Mononuclear cell (primary cell): ENCODE measurements around the gene THAP7. TPM values are rescaled to one million over a fixed set of nuclear protein-coding genes. Genes with fewer than 3 reads are reported as not detected.
A peak's percentile ranks its signal among the peaks of the same experiment; 100 is the strongest.

Experiments
- H3K27me3 ChIP-seq: 2 replicates; pipeline ENCODE4 v1.6.0; 2011; ENCODE audit warnings: low read length, control low read depth; ENCODE audit not compliant: insufficient read depth
- H3K4me1 ChIP-seq: 2 replicates; pipeline ENCODE4 v1.5.1; 2011; ENCODE audit warnings: mild to moderate bottlenecking, low read length, control low read depth; ENCODE audit not compliant: insufficient read depth
- H3K4me3 ChIP-seq: 2 replicates; pipeline ENCODE4 v1.5.1; 2011; ENCODE audit warnings: mild to moderate bottlenecking, low read length, moderate library complexity
- H3K9me3 ChIP-seq: 2 replicates; pipeline ENCODE4 v1.5.1; 2011; ENCODE audit warnings: low read depth, mild to moderate bottlenecking, control low read depth, low read length
- total RNA-seq: library from RNA; depleted of rRNA; stranded (reverse); fragments of >200 nt; gene quantifications from one replicate; pipeline ENCODE4 v1.2.3, GENCODE V29; 2012

The THAP7 gene
- total RNA-seq, 1 donor, result 58.2 TPM

DNA sequence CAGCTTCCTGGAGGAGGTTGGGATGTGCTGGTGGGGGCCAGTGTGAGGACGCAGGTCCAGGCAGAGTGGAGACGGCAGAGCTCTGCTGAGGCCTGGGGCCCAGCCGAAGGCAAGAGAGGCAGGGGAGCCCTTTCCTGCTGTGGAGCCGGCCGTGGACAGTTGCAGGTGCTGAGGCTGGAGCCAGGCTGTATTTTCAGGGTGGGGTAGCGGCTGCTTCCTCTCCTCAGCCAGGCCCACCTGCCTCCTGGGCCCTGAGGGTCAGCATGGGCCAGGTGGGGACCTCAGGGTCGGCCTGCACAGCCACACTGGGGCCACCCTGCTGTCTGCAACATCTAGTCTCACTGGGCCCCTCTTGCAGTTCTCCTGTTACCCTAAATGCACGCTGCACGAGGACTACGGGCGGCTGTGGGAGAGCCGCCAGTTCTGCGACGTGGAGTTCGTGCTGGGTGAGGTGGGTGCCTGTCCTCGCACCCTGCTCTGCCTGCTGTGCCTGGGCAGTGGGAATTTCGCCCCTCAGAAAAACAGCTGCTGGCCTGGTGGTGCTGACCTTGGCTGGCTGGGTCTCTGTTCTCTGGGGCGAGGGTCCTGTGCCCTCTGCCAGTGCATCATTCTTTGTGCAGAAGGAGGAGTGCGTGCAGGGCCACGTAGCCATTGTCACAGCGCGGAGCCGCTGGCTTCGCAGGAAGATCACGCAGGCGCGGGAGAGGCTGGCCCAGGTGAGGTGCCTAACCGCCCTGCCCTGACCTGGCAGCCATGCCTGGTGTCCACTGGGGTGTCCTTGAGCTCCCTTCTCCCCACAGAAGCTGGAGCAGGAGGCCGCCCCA is 8.4 kb downstream of the THAP7 start:
- no peaks in the 10 kb centered on the region for H3K4me1 ChIP-seq
- no peaks in the 10 kb centered on the region for H3K9me3 ChIP-seq
- no peaks in the 10 kb centered on the region for H3K27me3 ChIP-seq
- no peak overlapping the region for H3K4me3 ChIP-seq

GRCh38 chr22:20992456-20993303 is 9.2 kb downstream of the THAP7 start:
- no peaks in the 10 kb centered on the region for H3K9me3 ChIP-seq
- H3K4me1 ChIP-seq, result no peaks in the 10 kb centered on the region
- no peak overlapping the region for H3K4me3 ChIP-seq
- no peaks in the 10 kb centered on the region for H3K27me3 ChIP-seq

- Histone ChIP-seq H3K4me1 (no peaks in the 10 kb centered on the region), H3K4me3 (no peak overlapping the region), H3K27me3 (no peaks in the 10 kb centered on the region), H3K9me3 (no peaks in the 10 kb centered on the region)
Observed at GRCh38 chr22:20992056-20992442, 9.9 kb downstream of the THAP7 start.

DNA sequence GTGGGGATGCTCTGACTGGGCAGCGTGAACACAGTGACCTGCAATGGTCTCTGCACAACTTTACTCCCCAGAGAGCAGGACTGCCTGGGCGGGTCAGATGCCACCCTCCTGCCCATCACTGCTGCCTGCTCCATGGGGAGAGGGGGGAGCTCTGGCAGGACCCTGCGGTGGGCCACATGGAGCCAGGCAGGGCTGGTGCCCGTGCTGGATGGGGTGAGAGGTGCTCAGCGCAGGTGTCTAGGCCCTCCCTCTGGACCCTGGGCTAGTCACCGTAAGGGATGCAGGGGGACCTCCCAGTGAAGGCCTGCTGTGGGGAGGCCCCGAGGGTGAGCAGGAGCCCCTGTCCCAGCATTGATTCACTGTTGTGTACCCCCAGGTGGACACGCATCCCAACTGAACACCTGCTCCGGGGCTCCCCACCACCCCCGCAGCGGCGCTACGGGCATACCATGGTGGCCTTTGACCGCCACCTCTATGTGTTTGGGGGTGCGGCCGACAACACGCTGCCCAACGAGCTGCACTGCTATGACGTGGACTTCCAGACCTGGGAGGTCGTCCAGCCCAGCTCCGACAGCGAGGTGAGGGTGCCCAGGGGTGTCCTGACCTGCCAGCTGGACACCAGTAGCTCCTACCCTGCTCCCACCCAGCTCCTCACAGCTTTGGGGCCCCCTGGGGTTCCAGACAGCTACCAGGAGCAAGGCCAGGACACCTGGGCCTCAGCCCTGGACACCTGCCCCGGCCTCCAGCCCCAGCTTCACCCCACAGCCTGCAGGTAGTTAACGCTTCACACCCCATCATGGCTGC is 10.5 kb downstream of the THAP7 start:
- H3K4me1 ChIP-seq, result no peaks in the 10 kb centered on the region
- no peaks in the 10 kb centered on the region for H3K9me3 ChIP-seq
- no peaks in the 10 kb centered on the region for H3K27me3 ChIP-seq
- H3K4me3 ChIP-seq, result no peak overlapping the region

GRCh38 chr22:20990184-20991180 is 11.4 kb downstream of the THAP7 start:
- Histone ChIP-seq H3K9me3 (no peaks in the 10 kb centered on the region), H3K27me3 (no peaks in the 10 kb centered on the region), H3K4me3 (no peak overlapping the region), H3K4me1 (no peaks in the 10 kb centered on the region)

DNA sequence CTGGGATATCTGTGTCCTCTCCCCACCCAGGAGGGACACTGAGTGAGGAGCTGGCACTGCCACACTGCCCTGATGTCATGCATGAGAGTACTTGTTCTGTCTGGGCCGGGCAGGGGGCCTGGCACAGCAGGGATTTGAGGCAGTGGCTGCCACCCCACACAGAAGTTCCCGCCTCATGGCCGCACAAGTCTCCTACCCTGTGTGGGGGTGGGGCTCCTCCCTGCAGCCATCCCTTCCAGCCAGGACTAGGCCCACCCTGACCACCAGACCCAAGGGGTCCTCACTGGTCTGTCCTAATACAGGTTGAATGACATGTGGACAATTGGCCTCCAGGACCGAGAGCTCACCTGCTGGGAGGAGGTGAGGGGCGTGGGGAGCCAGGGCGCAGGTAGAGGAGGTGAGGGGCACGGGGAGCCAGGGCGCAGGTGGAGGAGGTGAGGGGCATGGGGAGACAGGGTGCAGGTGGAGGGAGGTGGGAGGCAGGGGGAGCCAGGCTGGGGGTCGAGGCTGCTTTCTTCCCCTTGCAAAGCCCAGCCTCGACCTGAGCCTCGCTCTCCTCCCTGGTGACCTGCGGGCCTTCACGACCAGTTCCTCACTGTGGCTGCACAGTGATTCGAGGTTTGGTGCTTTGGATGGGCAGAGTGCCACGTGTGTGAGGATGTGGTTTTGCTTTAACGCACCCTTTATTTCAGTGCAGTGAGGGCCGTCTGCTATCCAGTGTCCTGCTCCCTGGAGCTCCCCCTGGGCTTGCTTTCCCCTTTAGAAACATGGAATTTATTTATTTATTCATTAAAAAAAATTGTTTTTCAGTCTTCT is 12.4 kb downstream of the THAP7 start:
- no peak overlapping the region for H3K4me3 ChIP-seq
- no peaks in the 10 kb centered on the region for H3K4me1 ChIP-seq
- H3K9me3 ChIP-seq, result no peaks in the 10 kb centered on the region

GRCh38 chr22:20988573-20989322 is 13.2 kb downstream of the THAP7 start:
- Histone ChIP-seq H3K9me3 (no peaks in the 10 kb centered on the region), H3K27me3 (no peaks in the 10 kb centered on the region), H3K4me3 (no peak overlapping the region), H3K4me1 (no peaks in the 10 kb centered on the region)

More for the DNA sequence above, 12.4 kb downstream of the THAP7 start:
- no peaks in the 10 kb centered on the region for H3K27me3 ChIP-seq

DNA sequence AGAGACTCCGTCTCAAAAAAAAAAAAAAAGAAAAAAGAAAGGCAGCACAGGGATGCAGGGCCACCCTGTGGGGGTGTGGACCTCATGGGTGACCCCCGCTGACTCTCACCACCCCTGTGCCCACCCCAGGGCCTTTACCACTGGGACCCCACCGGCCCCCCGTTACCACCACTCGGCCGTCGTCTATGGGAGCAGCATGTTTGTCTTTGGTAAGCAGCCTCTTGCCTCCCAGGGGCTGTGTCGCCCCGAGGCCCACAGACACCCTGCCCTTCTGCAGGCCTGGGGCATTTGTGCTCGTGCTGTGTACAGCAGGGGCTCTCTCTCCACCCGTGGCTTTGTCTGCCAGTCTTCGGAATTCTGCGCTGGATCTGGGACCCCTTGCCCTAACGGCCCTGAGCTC is 14.5 kb downstream of the THAP7 start:
- Histone ChIP-seq H3K4me1 (peaks cover 10% of the 10 kb centered on the region), H3K4me3 (no peak overlapping the region), H3K9me3 (no peaks in the 10 kb centered on the region), H3K27me3 (no peaks in the 10 kb centered on the region)

DNA sequence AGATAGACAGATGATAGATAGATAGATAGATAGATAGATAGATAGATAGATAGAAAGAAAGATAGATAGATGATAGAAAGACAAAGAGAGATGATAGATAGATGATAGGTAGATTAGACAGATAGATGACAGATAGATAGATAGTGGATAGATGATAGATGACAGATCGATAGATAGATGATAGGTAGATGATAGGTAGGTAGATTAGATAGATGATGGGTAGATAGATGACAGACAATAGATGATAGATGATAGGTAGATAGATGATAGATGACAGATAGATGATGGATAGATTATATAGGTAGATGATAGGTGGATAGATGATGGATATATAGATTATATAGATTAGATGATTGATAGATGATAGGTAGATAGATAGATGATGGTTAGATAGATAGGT is 15.6 kb downstream of the THAP7 start:
- no peak overlapping the region for H3K4me3 ChIP-seq
- H3K27me3 ChIP-seq, result no peaks in the 10 kb centered on the region
- peaks cover 16% of the 10 kb centered on the region for H3K4me1 ChIP-seq
- H3K9me3 ChIP-seq, result no peaks in the 10 kb centered on the region

DNA sequence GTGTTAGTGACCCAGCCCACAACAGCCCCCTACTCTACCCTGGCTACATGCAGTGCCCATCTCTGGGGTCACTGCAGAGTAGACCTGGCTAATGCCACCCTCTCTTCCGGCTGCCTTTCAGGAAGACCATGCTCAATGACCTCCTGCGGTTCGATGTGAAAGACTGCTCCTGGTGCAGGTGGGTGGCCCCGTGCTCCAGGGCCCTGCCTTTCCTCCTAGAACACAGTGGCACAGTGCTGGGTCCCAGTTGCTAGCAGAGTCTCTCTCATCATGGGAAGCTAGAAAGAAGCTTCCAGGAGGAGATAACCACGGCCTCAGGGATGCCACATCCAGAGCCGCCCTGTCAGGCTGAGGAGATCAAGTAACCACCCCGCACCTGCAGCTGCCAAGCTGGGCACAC is 16.2 kb downstream of the THAP7 start:
- Histone ChIP-seq H3K27me3 (no peaks in the 10 kb centered on the region), H3K9me3 (no peaks in the 10 kb centered on the region), H3K4me1 (peaks cover 23% of the 10 kb centered on the region), H3K4me3 (no peak overlapping the region)

- peaks cover 30% of the 10 kb centered on the region for H3K4me1 ChIP-seq
- no peak overlapping the region for H3K4me3 ChIP-seq
- H3K27me3 ChIP-seq, result no peaks in the 10 kb centered on the region
- H3K9me3 ChIP-seq, result no peaks in the 10 kb centered on the region
Observed at GRCh38 chr22:20983081-20983771, 18.7 kb downstream of the THAP7 start.

- Histone ChIP-seq H3K4me1 (peaks cover 30% of the 10 kb centered on the region), H3K4me3 (peak overlapping the region; percentile 71), H3K27me3 (no peaks in the 10 kb centered on the region), H3K9me3 (no peaks in the 10 kb centered on the region)
Observed at GRCh38 chr22:20982563-20982882, 19.4 kb downstream of the THAP7 start.
